ENCODE measurements around the gene MZF1.

- TF ChIP-seq, protein P1, sequence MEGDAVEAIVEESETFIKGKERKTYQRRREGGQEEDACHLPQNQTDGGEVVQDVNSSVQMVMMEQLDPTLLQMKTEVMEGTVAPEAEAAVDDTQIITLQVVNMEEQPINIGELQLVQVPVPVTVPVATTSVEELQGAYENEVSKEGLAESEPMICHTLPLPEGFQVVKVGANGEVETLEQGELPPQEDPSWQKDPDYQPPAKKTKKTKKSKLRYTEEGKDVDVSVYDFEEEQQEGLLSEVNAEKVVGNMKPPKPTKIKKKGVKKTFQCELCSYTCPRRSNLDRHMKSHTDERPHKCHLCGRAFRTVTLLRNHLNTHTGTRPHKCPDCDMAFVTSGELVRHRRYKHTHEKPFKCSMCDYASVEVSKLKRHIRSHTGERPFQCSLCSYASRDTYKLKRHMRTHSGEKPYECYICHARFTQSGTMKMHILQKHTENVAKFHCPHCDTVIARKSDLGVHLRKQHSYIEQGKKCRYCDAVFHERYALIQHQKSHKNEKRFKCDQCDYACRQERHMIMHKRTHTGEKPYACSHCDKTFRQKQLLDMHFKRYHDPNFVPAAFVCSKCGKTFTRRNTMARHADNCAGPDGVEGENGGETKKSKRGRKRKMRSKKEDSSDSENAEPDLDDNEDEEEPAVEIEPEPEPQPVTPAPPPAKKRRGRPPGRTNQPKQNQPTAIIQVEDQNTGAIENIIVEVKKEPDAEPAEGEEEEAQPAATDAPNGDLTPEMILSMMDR (conservative IDR thresholded peaks at IDR 0.05; ENCODE audit: low read depth in 2 of 2), result no peak
- TF ChIP-seq JUNB (IDR thresholded peaks at IDR 0.05; ENCODE audit: unreplicated experiment) (no peak), REST (IDR thresholded peaks at IDR 0.05; ENCODE audit: unreplicated experiment) (no peak), EZH2 (IDR thresholded peaks at IDR 0.05; ENCODE audit: low read depth, unreplicated experiment) (no peak), ZNF331 (CRISPR knock-in tag; IDR thresholded peaks at IDR 0.05; ENCODE audit: low read depth) (no peak), EZH2phosphoT487 (IDR thresholded peaks at IDR 0.05; ENCODE audit: unreplicated experiment) (no peak), CREB1 (CRISPR knock-in tag; IDR thresholded peaks at IDR 0.05; ENCODE audit: low read depth) (no peak), POLR2AphosphoS5 (IDR thresholded peaks at IDR 0.05; ENCODE audit: low read depth) (no peak), ZNF114 (CRISPR knock-in tag; IDR thresholded peaks at IDR 0.05) (no peak), ETS1 (IDR thresholded peaks at IDR 0.05) (no peak), STAT1 (IDR thresholded peaks at IDR 0.05; ENCODE audit: unreplicated experiment) (no peak), NANOG (IDR thresholded peaks at IDR 0.05; ENCODE audit: borderline replicate concordance) (no peak)
- TF ChIP-seq, protein P2, sequence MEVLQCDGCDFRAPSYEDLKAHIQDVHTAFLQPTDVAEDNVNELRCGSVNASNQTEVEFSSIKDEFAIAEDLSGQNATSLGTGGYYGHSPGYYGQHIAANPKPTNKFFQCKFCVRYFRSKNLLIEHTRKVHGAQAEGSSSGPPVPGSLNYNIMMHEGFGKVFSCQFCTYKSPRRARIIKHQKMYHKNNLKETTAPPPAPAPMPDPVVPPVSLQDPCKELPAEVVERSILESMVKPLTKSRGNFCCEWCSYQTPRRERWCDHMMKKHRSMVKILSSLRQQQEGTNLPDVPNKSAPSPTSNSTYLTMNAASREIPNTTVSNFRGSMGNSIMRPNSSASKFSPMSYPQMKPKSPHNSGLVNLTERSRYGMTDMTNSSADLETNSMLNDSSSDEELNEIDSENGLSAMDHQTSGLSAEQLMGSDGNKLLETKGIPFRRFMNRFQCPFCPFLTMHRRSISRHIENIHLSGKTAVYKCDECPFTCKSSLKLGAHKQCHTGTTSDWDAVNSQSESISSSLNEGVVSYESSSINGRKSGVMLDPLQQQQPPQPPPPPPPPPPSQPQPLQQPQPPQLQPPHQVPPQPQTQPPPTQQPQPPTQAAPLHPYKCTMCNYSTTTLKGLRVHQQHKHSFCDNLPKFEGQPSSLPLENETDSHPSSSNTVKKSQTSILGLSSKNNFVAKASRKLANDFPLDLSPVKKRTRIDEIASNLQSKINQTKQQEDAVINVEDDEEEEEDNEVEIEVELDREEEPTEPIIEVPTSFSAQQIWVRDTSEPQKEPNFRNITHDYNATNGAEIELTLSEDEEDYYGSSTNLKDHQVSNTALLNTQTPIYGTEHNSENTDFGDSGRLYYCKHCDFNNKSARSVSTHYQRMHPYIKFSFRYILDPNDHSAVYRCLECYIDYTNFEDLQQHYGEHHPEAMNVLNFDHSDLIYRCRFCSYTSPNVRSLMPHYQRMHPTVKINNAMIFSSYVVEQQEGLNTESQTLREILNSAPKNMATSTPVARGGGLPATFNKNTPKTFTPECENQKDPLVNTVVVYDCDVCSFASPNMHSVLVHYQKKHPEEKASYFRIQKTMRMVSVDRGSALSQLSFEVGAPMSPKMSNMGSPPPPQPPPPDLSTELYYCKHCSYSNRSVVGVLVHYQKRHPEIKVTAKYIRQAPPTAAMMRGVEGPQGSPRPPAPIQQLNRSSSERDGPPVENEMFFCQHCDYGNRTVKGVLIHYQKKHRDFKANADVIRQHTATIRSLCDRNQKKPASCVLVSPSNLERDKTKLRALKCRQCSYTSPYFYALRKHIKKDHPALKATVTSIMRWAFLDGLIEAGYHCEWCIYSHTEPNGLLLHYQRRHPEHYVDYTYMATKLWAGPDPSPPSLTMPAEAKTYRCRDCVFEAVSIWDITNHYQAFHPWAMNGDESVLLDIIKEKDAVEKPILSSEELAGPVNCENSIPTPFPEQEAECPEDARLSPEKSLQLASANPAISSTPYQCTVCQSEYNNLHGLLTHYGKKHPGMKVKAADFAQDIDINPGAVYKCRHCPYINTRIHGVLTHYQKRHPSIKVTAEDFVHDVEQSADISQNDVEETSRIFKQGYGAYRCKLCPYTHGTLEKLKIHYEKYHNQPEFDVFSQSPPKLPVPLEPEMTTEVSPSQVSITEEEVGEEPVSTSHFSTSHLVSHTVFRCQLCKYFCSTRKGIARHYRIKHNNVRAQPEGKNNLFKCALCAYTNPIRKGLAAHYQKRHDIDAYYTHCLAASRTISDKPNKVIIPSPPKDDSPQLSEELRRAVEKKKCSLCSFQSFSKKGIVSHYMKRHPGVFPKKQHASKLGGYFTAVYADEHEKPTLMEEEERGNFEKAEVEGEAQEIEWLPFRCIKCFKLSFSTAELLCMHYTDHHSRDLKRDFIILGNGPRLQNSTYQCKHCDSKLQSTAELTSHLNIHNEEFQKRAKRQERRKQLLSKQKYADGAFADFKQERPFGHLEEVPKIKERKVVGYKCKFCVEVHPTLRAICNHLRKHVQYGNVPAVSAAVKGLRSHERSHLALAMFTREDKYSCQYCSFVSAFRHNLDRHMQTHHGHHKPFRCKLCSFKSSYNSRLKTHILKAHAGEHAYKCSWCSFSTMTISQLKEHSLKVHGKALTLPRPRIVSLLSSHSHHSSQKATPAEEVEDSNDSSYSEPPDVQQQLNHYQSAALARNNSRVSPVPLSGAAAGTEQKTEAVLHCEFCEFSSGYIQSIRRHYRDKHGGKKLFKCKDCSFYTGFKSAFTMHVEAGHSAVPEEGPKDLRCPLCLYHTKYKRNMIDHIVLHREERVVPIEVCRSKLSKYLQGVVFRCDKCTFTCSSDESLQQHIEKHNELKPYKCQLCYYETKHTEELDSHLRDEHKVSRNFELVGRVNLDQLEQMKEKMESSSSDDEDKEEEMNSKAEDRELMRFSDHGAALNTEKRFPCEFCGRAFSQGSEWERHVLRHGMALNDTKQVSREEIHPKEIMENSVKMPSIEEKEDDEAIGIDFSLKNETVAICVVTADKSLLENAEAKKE (CRISPR knock-in tag; IDR thresholded peaks at IDR 0.05), result no peak
These were observed 36.0 kb downstream of the MZF1 start for GRCh38 chr19:58536852-58537798.
